HG03469 (cell line): ENCODE results near the gene TMEM132A.

Source experiments
- ATAC-seq: cut with Tn5 transposase; IDR thresholded peaks from one replicate; pipeline ENCODE4 v1.9.1; 2021; ENCODE audit warnings: mild to moderate bottlenecking, moderate library complexity, moderate number of reproducible peaks; ENCODE audit not compliant: unreplicated experiment

TMEM132A gene

DNA sequence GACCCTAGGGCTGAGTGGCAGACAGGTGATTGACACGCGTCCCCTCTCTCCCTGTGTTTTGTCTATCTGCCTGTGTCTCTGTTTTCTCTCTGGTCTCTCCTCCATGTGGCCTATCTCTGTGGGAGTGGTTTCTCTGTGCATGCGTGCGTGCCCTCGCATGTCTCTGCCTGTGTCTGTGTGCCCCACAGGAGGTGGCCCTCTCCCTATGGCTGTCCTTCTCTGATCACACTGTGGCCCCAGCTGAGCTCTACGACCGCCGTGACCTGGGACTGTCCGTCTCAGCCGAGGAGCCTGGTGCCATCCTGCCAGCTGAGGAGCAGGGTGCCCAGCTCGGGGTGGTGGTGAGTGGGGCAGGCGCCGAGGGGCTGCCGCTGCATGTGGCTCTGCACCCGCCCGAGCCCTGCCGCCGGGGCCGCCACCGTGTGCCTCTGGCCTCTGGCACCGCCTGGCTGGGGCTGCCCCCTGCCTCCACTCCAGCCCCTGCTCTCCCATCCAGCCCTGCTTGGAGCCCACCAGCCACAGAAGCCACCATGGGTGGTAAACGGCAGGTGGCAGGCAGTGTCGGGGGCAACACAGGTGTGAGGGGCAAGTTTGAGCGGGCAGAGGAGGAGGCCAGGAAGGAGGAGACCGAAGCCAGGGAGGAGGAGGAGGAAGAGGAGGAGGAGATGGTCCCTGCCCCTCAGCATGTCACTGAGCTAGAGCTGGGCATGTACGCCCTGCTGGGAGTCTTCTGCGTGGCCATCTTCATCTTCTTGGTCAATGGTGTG, 11.6 kb downstream of the TMEM132A start:
- ATAC-seq, result no peak

- ATAC-seq, result no peak
Measured at GRCh38 chr11:60936467-60937143, 12.3 kb downstream of the TMEM132A start.

DNA sequence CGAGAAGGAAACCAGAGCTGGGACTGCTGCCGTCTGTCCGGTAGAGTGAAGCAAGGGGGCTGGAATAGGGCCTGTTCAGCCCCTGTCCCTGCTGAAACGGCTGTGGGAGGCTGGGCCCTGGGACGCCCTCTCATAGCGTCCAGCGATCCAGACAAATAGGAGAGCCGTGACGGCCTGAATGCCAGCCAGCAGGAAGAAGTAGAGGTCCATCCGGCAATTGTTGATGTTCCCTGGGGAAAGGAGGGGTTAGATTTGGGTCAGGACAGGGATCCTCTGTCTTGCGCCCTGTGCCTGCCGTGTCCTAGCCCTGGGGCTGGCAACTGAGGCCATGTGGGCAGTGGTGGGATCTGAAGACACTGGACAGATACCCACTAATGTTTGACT, 12.9 kb downstream of the TMEM132A start:
- no peak for ATAC-seq

- no peak for ATAC-seq
Measured at GRCh38 chr11:60937811-60938210, 13.6 kb downstream of the TMEM132A start.

GRCh38 chr11:60938500-60938899, 14.2 kb downstream of the TMEM132A start:
- ATAC-seq, result no peak

DNA sequence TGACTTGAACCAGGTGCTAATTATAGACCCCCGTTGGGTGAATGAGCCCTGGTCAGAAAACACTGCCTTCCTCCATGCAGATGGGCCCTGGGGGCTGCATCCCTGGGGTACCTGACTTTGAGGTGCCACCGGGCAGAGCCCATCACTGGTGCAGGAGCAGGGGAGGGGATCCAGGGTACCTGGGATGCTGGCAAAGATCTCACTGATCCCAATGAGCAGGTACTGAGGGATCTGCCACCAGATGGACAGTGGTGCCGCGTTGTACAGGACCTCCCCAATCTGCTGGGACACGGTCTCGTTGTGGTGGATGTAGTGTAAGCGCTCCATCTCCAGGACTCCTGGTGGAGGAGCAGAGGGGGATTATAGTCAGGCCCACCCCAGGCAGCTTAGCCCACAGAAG, 15.0 kb downstream of the TMEM132A start:
- ATAC-seq, result no peak

GRCh38 chr11:60939855-60940254, 15.6 kb downstream of the TMEM132A start:
- no peak for ATAC-seq

DNA sequence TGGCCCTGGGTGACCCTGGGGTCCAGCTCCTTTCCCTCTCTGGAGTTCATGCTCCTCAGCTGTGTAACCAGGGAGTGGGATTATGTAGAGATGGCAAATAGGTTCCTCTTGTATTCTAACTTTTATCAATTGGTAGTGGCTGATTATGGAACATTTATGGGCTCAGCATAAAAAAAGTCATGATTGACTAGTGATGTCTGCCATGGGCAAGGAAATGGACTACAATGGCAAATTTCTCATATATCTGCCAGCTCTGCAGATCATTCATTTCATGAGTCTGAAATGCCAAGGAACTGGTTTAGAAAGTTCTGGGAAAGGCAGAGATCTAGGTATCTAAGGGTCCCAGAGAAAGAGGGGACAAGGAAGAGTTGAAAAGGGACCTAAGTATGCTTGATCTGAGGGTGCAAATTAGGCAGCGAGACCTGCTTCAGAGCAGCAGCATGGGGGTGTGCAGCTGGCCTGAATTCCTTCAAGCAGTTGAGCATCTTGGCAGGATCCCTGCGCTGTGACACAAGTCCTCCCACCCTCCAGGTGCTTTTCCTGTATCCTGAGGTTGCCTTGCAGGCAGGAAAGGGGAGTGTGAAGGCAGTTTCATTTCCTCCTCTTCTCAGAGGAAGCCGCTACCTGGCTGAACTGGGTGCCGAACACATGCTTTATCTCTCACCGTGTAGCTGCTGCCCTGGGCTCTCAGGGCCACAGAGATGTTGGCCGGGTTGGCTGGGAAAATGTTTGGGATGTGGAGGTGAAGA, 17.3 kb downstream of the TMEM132A start:
- ATAC-seq, result no peak

GRCh38 chr11:60942219-60942618, 18.0 kb downstream of the TMEM132A start:
- no peak for ATAC-seq

GRCh38 chr11:60942970-60943565, 18.8 kb downstream of the TMEM132A start:
- no peak for ATAC-seq

- no peak for ATAC-seq
Measured at GRCh38 chr11:60944490-60945294, 20.4 kb downstream of the TMEM132A start.

DNA sequence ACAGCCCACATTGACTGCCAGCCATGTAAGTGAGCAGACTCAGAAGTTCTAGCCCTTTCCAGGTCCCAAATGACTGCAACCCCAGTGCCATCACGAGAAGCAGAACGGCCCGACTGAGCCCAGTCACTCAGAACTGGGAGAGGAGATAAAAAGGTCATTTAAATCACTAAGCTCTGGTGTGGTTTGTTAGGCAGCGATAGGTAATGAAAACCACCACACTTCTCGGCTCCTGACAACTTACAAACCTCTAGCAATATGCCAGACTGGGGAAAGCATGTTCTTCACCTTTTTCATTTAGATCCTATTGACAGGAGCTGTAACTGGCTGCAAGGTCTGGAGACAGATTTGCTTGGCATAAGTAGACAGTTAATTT, 21.0 kb downstream of the TMEM132A start:
- no peak for ATAC-seq

- ATAC-seq, result no peak
Measured at GRCh38 chr11:60946601-60947264, 22.5 kb downstream of the TMEM132A start.

DNA sequence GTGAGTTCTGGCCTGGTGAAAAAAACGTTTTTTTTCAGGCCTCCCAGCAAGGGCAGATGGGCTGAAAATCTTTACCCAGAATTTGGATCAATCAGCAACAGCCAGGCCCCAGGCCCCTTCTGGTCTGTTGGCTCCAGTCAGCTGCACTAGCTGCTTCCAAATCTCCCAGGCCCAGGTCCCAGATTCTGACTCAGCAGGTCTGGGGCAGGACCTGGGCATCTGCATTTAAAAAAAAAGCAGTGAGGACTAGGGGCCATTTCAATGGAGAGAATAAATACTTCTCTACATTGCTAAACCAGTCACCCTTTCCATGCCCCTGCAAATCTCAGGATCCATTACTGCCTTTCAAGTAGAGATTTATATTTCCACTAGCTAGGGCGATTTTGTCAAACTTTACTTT, 23.4 kb downstream of the TMEM132A start:
- no peak for ATAC-seq

GRCh38 chr11:60948250-60948649, 24.0 kb downstream of the TMEM132A start:
- no peak for ATAC-seq

GRCh38 chr11:60950024-60950423, 25.8 kb downstream of the TMEM132A start:
- no peak for ATAC-seq

DNA sequence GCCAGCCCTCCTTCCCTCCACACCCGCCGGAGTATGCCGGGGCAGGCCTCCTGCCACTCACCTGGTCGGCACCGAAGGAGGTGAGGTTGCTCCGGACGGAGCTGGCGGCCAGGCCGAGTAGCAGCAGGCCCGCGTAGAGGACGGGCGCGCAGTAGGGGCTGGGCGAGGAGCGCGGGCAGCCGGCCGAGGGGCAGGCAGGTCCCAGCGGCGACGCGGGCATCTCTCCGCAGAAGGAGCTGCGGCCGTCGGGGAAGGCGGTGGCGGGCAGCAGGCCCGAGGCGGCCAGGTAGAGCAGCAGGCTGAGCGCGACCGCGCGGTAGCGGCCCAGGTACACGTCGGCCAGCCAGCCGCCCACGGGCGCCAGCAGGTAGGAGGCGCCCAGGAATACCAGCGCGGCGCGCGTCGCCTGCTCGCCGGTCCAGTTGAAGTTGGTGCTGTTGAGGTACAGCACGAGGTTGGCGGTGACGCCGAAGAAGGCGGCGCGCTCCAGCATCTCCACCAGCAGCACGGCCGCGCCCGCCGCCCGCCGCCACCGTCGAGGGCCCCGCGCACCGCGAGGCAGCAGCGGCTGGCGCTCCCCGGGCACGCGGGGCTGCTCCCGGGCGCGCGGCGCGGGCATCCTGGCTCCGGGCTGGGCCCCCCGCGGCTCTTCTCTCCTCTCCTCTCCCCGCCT, 26.8 kb downstream of the TMEM132A start:
- no peak for ATAC-seq

- no peak for ATAC-seq
Measured at GRCh38 chr11:60951606-60951903, 27.3 kb downstream of the TMEM132A start.

DNA sequence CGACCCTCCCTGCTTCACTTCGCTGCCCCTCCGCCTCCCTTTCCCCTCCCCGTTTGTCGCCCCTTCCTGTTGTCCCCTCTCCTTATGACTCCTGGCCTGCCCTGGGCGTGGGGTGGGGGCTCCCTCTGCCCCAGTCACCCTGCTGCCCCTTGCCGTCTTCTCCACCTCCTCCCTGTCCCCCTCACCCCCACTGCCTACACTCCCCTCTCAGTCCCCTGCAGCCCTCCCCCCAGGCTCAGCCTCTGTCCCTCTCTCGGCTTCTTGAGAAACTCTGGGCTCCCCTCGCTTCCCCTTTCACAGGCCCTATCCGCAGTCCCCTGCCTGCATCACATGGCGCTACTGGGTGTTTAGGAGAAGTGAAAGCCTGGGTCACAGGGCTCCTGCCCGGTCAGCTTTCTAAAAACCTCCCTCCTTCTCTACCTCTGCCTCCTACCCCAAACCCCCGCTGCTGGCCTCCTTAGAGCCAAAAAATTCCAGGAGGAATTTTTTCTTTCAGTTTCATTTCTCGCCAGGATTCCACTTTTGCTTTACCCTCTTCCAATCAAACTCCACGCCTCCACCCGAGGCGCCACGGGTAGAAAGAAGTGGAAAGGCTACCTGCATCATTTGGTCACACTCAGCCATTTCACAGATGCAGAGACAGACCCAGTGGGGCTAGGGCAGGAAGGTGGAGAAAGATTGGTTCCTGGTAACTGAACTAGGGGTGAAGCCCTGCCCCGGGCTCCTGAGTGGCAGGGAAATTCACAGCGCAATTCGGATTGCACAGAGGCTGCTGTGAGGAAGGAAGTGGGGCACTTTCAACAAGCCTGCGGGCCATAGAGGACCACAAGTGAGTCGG, 27.9 kb downstream of the TMEM132A start, which contains the start of gene SLC15A3:
TSS of gene SLC15A3 (minus strand) at position 273 of the 838 bp plus-strand sequence. CDS start 625 bp downstream, outside the sequence.
- ATAC-seq, result peak; percentile 47
